ENCODE results near the gene SOWAHA. TPM values are rescaled to one million over a fixed set of nuclear protein-coding genes. Genes with fewer than 3 reads are reported as not detected.
"Not testable (repeated sequence)": the region's sequence is repeated elsewhere in the genome, so short reads cannot be mapped to it uniquely, and the experiment has no call there.

SOWAHA gene
- total and polyA plus RNA-seq, 10 of the 15 experiments (the other 5 are each of a cell fraction or from before 2014, with no cell fraction given): 0.02 to 0.37 (median 0.05) TPM; not detected in 4

- RAD21 ChIA-PET (ENCODE audit: unreplicated experiment): interaction anchor here (0.6 to 6.5 kb wide), 17 partner anchors 9 to 379 kb away, joined by 3 to 106 read pairs (median 5); partner anchors contain the start of genes CCNI2 and SEPTIN8
- H3K79me2 ChIP-seq (ENCODE audit: control insufficient read depth, insufficient read depth, low read length); intact Hi-C loops (cut with micrococcal nuclease; ENCODE audit: unreplicated experiment); H3K27ac ChIP-seq (ENCODE audit: control insufficient read depth, insufficient read depth); DNase-seq (ENCODE audit: low read depth, low spot score); in situ Hi-C loops (cut with MboI); BruUV-seq (replicated peaks); H4K20me1 ChIP-seq (ENCODE audit: control insufficient read depth, insufficient read depth); FAIRE-seq; ATAC-seq; H3K4me2 ChIP-seq (ENCODE audit: control insufficient read depth, insufficient read depth); H2AFZ ChIP-seq (ENCODE audit: control insufficient read depth, low read depth, low read length); H3K4me1 ChIP-seq (ENCODE audit: control insufficient read depth, insufficient read depth, low read length); H3K27me3 ChIP-seq (replicated peaks in 1 of 2; ENCODE audit: control insufficient read depth in 2 of 2, insufficient read depth in 2 of 2, low read length in 1 of 2); H3K4me3 ChIP-seq; H3K36me3 ChIP-seq (ENCODE audit: control insufficient read depth in 2 of 2, insufficient read depth in 2 of 2, low read length in 1 of 2); H3K9ac ChIP-seq (ENCODE audit: control insufficient read depth, insufficient read depth, low read length); H3K9me3 ChIP-seq (replicated peaks; ENCODE audit: control insufficient read depth, insufficient read depth, low read length): not testable (repeated sequence)
- SMC1A ChIA-PET (ENCODE audit: uncharacterized antibody, unreplicated experiment): interaction anchor here (0.6 to 6.0 kb wide), 24 partner anchors 9 to 437 kb away, joined by 3 to 99 read pairs (median 4); partner anchors contain the start of genes SEPTIN8 and SLC22A5
- POLR2A ChIA-PET: interaction anchor here (0.9 to 6.2 kb wide), 7 partner anchors 10 to 147 kb away, joined by 3 to 41 read pairs (median 5); no protein-coding TSS in a partner anchor
- 86% methylated on average over 12 of the region's 12 CpGs for WGBS (ENCODE audit: insufficient coverage, insufficient replicate concordance, low lambda C conversion rate, missing lambda C conversion rate)
- CTCF ChIA-PET: interaction anchor here (0.6 to 9.0 kb wide), 24 partner anchors 10 to 280 kb away, joined by 3 to 159 read pairs (median 5); partner anchors contain the start of genes CCNI2, GDF9, KIF3A and UQCRQ
Measured at GRCh38 chr5:132806804-132807162, 6.3 kb upstream of the SOWAHA start.

GRCh38 chr5:132807163-132807838 is 5.8 kb upstream of the SOWAHA start:
- Histone ChIP-seq H4K20me1 (ENCODE audit: control insufficient read depth, insufficient read depth) (no peaks in the 10 kb centered on the region), H3K36me3 (ENCODE audit: control insufficient read depth in 2 of 2, insufficient read depth in 2 of 2, low read length in 1 of 2) (no peaks in the 10 kb centered on the region), H2AFZ (ENCODE audit: control insufficient read depth, low read depth, low read length) (no peak overlapping the region), H3K4me3 (no peak overlapping the region), H3K9me3 (replicated peaks; ENCODE audit: control insufficient read depth, insufficient read depth, low read length) (no peaks in the 10 kb centered on the region; the same call in 2 of the 3 replicates), H3K27me3 (replicated peaks in 1 of 2; ENCODE audit: control insufficient read depth in 2 of 2, insufficient read depth in 2 of 2, low read length in 1 of 2) (peaks cover 0 to 4% of the 10 kb centered on the region in 2 experiments; a peak in 2 of 4 replicates), H3K4me2 (ENCODE audit: control insufficient read depth, insufficient read depth) (no peak overlapping the region), H3K27ac (ENCODE audit: control insufficient read depth, insufficient read depth) (no peak overlapping the region), H3K4me1 (ENCODE audit: control insufficient read depth, insufficient read depth, low read length) (no peaks in the 10 kb centered on the region), H3K79me2 (ENCODE audit: control insufficient read depth, insufficient read depth, low read length) (no peaks in the 10 kb centered on the region), H3K9ac (ENCODE audit: control insufficient read depth, insufficient read depth, low read length) (no peak overlapping the region)
- POLR2A ChIA-PET: interaction anchor here (0.9 to 6.2 kb wide), 7 partner anchors 11 to 148 kb away, joined by 3 to 41 read pairs (median 5); no protein-coding TSS in a partner anchor
- 52% methylated on average over 12 of the region's 12 CpGs for WGBS (ENCODE audit: insufficient coverage, insufficient replicate concordance, low lambda C conversion rate, missing lambda C conversion rate)
- no TSS peak for BruUV-seq (replicated peaks)
- SMC1A ChIA-PET (ENCODE audit: uncharacterized antibody, unreplicated experiment): interaction anchor here (0.6 to 6.0 kb wide), 31 partner anchors 9 to 438 kb away, joined by 3 to 99 read pairs (median 3); partner anchors contain the start of genes SEPTIN8 and SLC22A5
- CTCF ChIA-PET: interaction anchor here (0.6 to 9.0 kb wide), 26 partner anchors 10 to 280 kb away, joined by 3 to 159 read pairs (median 4); partner anchors contain the start of genes CCNI2, GDF9, KIF3A and SEPTIN8
- DNase-seq (ENCODE audit: low read depth, low spot score): peak; percentile 20
- in situ Hi-C loops (cut with MboI) (no loop called here), intact Hi-C loops (cut with micrococcal nuclease; ENCODE audit: unreplicated experiment) (no loop called here)
- no peak for FAIRE-seq
- RAD21 ChIA-PET (ENCODE audit: unreplicated experiment): interaction anchor here (0.6 to 6.5 kb wide), 18 partner anchors 10 to 438 kb away, joined by 3 to 106 read pairs (median 5); partner anchors contain the start of genes CCNI2, SEPTIN8 and SLC22A5
- ATAC-seq: peak; percentile 94
- no peak for TF ChIP-seq JUNB (IDR thresholded peaks at IDR 0.05)
- TF ChIP-seq RAD21 (IDR thresholded peaks at IDR 0.05; ENCODE audit: insufficient read depth, low read depth, low read length): no peak
- no peak for TF ChIP-seq MYC (IDR thresholded peaks at IDR 0.05; ENCODE audit: insufficient read depth, insufficient read length, insufficient replicate concordance, low read length, severe bottlenecking)
- no peak for TF ChIP-seq BACH1 (IDR thresholded peaks at IDR 0.05; ENCODE audit: borderline replicate concordance)
- TF ChIP-seq, protein P1, sequence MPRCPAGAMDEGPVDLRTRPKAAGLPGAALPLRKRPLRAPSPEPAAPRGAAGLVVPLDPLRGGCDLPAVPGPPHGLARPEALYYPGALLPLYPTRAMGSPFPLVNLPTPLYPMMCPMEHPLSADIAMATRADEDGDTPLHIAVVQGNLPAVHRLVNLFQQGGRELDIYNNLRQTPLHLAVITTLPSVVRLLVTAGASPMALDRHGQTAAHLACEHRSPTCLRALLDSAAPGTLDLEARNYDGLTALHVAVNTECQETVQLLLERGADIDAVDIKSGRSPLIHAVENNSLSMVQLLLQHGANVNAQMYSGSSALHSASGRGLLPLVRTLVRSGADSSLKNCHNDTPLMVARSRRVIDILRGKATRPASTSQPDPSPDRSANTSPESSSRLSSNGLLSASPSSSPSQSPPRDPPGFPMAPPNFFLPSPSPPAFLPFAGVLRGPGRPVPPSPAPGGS (IDR thresholded peaks at IDR 0.05; ENCODE audit: borderline replicate concordance, insufficient read depth, low read depth, low read length, poor library complexity, severe bottlenecking): no peak
- no peak for TF ChIP-seq LARP7 (IDR thresholded peaks at IDR 0.05)
- no peak for TF ChIP-seq ASH2L (IDR thresholded peaks at IDR 0.05; ENCODE audit: borderline replicate concordance, low read depth)
- TF ChIP-seq BCLAF1 (IDR thresholded peaks at IDR 0.05): no peak
- peak; percentile 72 to 87; a peak in 3 of 4 replicates for TF ChIP-seq BHLHE40 (IDR thresholded peaks at IDR 0.05; ENCODE audit: borderline replicate concordance in 1 of 2, low read depth in 2 of 2, low read length in 1 of 2)
- TF ChIP-seq RBBP5 (conservative IDR thresholded peaks at IDR 0.05): no peak

Data from GM12878 (cell line).